HG03565 (cell line): Measurements from ENCODE around the gene FLYWCH2.
"Not testable (repeated sequence)": the region's sequence is repeated elsewhere in the genome, so short reads cannot be mapped to it uniquely, and the experiment has no call there.

Source experiments
- ATAC-seq: cut with Tn5 transposase; IDR thresholded peaks from one replicate; pipeline ENCODE4 v1.9.1; 2021; ENCODE audit warnings: mild to moderate bottlenecking, moderate library complexity; ENCODE audit not compliant: unreplicated experiment

The FLYWCH2 gene

GRCh38 chr16:2881783-2882649, 999 bp upstream of the FLYWCH2 start:
- no peak for ATAC-seq

- ATAC-seq: no peak
Measured at GRCh38 chr16:2883458-2883908, 468 bp downstream of the FLYWCH2 start.

- ATAC-seq: no peak
Measured at GRCh38 chr16:2884041-2884451, 1.0 kb downstream of the FLYWCH2 start.

GRCh38 chr16:2894231-2894630, 11.2 kb downstream of the FLYWCH2 start:
- ATAC-seq: no peak

GRCh38 chr16:2895813-2896212, 12.8 kb downstream of the FLYWCH2 start:
- no peak for ATAC-seq

- ATAC-seq: no peak
Measured at GRCh38 chr16:2896480-2897010, 13.5 kb downstream of the FLYWCH2 start.

GRCh38 chr16:2897110-2897509, 14.1 kb downstream of the FLYWCH2 start:
- peak; percentile 41 for ATAC-seq

- ATAC-seq: no peak
Measured at GRCh38 chr16:2898831-2899563, 16.0 kb downstream of the FLYWCH2 start.

- no peak for ATAC-seq
Measured at GRCh38 chr16:2899564-2900072, 16.6 kb downstream of the FLYWCH2 start.

- ATAC-seq: no peak
Measured at GRCh38 chr16:2900526-2901075, 17.6 kb downstream of the FLYWCH2 start.

GRCh38 chr16:2902337-2903130, 19.5 kb downstream of the FLYWCH2 start:
- ATAC-seq: no peak

GRCh38 chr16:2904100-2904921, 21.3 kb downstream of the FLYWCH2 start:
- ATAC-seq: peak; percentile 33

- ATAC-seq: no peak
Measured at GRCh38 chr16:2904922-2905240, 21.9 kb downstream of the FLYWCH2 start.

- ATAC-seq: peak; percentile 56
Measured at GRCh38 chr16:2905241-2905987, 22.4 kb downstream of the FLYWCH2 start.

GRCh38 chr16:2905988-2906387, 23.0 kb downstream of the FLYWCH2 start:
- no peak for ATAC-seq

GRCh38 chr16:2907084-2907753, 24.2 kb downstream of the FLYWCH2 start:
- ATAC-seq: not testable (repeated sequence)

- ATAC-seq: no peak
Measured at GRCh38 chr16:2910441-2910969, 27.5 kb downstream of the FLYWCH2 start.

- peak; percentile 87 for ATAC-seq
Measured at GRCh38 chr16:2911638-2912329, 28.8 kb downstream of the FLYWCH2 start, which contains the start of gene FLYWCH1. TSS of gene FLYWCH1 (plus strand) at chr16:2911931. CDS start at chr16:2929686, 17,755 bp downstream.
